ENCODE data around the gene AMER2.

DNA sequence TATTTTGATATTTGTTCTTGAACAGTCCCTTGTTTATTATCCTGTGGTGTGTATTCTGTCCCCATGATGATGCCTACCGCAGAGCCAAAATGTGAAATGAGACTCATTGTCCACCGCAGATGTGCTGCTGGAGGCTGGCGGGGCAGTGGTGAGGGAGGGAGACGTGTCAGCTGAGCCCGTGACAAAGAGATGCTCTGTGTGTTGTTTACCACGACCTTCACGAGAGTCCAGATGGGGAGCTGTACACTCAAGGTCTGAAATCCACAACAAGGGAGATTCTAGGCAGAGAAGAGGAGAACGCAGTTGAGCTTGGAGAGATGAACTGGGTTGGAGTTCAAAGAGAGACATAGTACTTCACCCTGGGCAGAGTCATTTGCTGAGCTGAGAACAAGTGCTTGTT lies 20.8 kb upstream of the AMER2 start:
- no peak for TF ChIP-seq YY1 (IDR thresholded peaks at IDR 0.05; ENCODE audit: insufficient read depth, insufficient read length)
- TF ChIP-seq ZNF274 (IDR thresholded peaks at IDR 0.05; ENCODE audit: low read depth, low read length), result no peak
- no peak for TF ChIP-seq SUZ12 (IDR thresholded peaks at IDR 0.05; ENCODE audit: extremely low read depth, insufficient read depth, insufficient read length)
